NCI-H748 (cell line): ENCODE measurements around the gene DNAJB7.
"Not testable (repeated sequence)": the region's sequence is repeated elsewhere in the genome, so short reads cannot be mapped to it uniquely, and the experiment has no call there.

ENCODE experiments used
- DNase-seq: peaks from one replicate; lab custom pipeline; 2025; ENCODE audit not compliant: unreplicated experiment; lab: John Stamatoyannopoulos, UW

The DNAJB7 gene

DNA sequence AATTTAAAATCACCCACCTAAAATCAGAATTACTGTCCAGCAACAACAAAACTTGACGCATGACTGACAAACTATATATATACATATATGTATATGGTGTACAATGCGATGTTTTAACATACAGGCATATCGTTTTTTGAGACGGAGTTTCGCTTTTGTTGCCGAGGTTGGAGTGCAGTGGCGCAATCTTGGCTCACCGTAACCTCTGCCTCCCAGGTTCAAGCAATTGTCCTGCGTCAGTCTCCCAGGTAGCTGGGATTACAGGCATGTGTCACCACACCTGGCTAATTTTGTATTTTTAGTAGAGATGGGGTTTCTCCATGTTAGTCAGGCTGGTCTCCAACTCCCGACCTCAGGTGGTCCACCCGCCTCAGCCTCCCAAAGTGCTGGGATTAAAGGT is 16.1 kb downstream of the DNAJB7 start:
- not testable (repeated sequence) for DNase-seq

DNA sequence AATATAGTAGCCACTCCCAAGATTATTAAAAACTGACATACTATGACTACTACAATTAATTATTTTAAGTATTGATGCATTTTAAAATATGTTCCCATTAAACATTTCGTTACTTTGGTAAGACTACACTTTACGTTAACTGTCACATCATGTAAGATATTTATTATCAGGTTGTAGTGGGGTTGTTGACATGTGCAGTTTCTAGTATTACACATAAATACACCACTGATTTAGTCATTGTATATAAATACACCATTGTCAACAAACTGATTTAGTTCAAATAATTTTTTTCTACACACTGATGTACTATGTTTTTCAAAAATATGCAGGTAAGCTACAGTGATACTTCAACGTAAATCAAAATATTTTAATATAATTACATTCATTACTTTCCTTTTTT is 17.0 kb downstream of the DNAJB7 start:
- no peak for DNase-seq

DNA sequence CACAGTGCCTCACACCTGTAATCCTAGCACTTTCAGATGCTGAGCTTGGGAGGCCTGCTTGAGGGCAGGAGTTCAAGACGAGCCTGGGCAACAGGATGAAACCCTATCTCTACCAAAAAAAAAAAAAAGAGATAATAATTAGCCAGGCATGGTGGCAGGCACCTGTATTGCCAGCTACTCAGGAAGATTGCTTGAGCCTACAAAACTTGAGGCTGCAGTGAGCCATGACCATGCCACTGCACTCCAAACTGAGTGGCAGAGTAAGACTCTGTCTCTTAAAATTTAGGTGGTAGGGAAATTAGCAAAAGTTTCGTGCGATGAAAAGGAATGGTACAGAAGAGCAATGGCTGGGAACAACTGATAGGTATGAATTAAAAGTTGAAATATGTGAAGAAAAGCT is 23.4 kb downstream of the DNAJB7 start:
- DNase-seq = no peak

DNA sequence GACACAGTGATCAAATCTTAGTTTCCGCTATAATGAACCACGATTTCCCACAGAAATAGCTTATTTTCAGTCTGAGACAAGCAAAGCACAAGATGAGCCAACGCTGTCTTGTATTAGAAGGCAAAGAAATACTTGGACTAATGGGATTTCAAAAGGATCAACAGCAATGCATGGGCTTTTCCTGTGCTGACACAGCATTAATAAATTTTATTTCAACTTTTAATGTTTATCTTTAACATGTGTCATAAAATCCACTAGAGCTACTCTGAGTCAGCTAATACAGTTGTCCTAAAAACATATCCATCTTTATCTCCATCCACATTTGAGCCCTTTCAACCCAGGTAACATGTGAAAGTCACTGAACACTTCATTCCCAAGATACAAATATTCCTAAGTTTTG is 27.3 kb downstream of the DNAJB7 start:
- no peak for DNase-seq

DNA sequence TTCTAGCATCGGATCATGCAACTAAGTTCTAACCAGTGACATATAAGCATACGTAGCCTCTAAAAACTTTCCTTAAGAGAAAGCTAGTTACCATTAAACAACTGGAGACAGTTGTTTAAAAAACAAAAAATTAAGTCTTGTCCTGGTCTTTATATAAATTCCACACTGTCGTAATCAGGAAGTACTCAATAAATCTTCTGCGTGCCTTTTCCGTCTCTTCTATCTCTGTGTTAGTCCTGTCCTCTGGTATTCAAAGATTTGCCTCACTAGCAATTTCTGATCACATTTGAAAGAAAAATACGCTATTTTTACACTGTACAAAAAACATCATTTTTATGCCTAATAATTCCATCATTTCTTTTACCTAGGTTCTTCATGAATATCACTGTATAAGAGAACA is 32.8 kb downstream of the DNAJB7 start:
- DNase-seq = no peak

DNA sequence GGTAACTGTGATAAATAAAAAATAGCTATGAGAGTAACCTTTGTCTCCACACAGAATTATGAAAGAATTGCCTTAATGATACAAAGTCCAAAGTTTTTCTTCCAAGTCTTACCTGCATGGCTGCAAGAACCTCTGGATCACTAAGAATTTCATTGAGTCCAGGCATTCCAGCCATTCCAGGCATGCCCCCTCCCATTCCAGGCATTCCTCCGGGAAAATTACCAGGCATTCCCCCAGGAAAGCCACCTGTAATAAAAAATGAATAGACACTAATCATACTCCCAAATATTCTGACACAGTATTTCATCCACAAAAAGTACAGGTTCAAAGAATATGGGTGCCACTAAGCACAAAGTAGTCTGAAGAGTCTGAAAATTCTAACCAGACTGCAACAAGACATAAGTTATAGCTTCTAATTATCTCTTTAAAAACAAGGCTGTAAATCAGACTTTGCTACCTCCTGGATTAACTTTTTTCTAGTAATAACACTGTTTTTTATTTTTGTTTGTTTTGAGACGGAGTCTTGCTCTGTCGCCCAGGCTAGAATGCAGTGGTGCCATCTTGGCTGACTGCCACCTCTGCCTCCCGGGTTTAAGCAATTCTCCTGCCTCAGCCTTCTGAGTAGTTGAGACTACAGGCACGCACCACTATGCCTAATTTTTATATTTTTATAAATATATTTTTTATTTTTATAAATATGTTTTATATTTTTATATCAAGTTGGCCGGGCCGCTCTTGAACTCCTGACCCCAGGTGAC is 34.8 kb downstream of the DNAJB7 start:
- no peak for DNase-seq

DNA sequence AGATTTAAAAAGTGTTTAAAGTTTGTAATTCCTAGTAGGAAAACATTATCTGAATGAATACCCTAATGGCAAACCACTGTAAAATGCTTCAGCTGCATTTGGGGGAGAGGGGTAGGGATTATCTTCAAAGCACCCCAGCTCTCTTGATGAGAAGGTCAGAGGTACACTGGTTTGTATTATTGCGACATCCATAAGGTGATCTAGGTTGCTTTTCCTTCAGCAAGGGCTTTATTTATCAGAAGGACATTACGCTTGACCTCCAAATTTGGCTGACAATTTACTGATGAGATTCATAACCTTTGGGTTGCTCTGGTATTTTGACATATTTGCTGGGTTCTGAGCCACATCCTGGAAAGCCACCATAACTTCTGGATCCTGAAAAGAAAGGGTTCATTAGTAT is 35.6 kb downstream of the DNAJB7 start:
- not testable (repeated sequence) for DNase-seq

DNA sequence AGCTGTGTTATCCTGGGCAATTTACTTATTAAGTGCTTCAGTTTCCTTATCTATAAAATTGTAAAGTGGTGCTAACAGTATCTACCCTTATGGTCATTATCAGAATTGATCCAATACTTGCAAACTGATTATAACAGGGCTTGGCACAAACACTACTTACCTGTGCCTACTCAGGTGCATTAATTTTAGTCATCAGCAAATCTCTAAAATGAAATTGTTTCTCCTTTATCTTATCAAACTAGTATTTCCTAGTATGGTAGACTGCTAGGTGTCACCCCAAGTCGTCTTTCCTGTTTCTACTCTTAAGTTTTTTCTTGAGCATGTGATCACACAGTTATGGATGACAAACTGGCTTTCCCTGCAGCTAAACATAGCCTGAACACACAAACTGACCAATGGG is 38.5 kb downstream of the DNAJB7 start:
- DNase-seq = no peak

DNA sequence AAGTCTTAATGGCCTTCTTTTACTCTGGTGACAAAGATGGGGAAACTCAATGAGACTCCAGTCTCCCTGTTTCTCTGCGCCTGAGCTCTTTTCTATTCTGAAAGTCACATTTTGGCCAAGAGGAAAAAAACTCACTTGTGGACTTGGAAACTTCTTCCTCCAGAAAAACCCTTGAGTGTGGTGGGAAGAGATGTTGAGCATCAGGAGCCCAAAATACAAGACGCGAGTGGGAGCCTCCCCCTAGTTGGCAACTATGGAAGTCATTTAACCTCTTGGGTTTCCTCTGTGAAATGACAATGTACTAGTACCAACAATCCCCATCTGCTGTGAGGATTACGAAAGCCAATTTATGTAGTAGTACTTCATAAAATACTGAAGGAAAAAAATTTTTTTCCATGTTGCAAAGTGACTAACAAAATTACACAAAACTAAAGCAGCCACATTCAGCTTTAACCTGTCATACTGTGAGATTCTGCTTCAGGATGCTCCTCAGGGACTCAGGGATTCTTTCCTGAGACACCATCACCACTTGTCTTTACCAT is 42.2 kb downstream of the DNAJB7 start:
- peak; percentile 37 for DNase-seq

DNA sequence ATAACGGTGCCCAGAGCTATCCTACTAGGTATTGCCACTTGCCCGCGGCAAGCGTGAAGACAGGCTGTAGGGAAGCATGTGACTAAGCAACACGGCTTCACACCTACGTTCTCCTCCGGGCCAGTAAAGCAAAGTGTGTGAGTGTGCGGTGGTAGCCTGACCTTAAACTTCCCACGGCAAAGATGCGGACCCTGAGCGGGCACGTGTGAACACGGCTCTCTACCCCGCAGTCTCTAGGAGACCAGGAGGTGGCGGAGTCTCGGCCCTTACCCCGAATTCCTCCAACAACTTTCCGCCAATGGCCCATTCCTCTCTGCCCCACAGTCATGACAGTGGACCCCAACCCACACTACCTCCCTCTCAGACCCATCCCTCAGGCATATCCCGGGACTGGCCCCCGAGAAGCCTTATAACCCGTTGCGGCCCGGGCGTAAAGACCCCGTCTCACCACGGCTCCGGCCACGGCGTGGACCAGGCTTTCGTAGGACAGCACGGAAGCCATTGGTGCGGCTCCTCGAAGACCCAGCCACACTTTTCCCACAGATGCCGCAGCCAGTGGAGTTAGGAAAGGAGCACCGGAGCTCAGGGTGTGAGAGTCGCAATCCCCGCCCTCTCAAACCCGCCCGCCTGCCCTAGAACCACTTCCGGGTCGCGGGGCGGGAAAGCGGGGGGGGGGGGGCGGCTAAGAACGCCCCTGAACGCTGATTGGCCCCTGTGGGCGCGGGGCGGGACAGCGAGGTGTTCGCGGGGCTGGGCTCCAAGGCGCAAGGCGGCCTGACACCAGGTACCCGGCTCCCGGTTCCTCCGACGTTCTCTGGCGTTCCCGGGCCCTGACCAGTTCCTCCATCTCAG is 42.9 kb downstream of the DNAJB7 start, which contains the start of gene SLC25A17:
TSS of gene SLC25A17 (minus strand) at position 600 of the 852 bp plus-strand sequence. CDS start at position 502, 98 bp downstream.
- peak; percentile 92 for DNase-seq

DNA sequence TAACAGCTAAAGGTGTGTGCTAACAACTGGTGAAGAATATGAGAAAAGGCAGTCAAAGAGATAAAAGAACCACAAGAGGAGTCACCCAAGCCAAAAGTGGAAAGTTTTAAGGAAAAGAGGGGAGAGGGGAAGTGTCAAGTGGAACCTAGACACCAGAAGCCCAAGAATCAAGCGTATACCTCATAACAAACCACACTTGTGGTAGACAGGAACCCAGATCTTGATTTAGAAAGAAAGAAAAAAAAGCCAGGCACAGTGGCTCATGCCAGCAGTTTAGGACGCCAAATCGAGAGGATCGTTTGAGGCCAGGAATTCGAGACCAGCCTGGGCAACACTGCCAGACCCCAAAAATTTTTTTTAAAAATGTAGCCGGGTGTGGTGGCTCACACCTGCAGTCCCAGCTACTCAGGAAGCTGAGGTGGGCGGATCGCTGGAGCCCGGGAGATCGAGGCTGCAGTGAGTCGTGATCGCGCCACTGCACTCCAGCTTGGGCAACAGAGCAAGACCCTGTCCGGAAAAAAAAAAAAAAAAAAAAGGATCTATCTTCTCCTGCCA is 43.6 kb downstream of the DNAJB7 start:
- no peak for DNase-seq

DNA sequence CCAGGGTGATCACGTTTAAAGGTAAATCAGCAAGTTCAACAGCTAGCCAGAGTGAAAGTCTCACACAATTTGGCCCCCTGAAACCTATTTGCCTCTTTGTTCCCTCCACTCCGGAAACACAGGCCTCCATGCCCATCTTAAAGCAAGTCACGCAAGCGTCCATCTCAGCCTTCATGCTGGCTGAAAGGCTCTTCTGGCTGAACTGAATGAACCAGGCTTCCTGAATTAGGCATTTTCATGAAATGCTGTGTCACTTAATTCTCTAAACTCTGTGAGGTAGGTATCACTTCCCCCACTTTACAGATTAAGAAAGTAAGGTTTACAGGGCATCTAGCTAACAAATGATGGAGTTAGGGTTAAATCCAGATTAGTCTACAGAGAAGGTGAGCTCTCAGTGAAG is 44.2 kb downstream of the DNAJB7 start:
- no peak for DNase-seq

DNA sequence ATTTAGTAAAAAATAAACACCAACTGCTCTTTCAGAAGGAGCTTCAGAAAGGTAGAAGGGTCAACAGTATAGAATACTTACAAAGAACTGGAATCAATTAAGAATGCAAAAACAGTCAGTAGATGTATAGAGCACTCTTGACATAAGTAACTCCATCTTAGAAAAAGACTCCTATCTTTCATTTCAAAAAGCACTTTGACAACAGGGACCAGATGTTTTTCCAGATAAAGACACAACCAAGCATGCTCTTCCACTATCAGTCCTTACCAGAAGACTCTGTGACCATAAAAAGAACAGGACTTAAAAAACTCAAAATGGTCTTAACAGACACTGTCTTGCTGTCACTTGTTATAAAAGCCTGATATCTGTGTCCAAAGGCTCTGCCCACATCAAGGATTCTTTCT is 48.0 kb downstream of the DNAJB7 start:
- no peak for DNase-seq
